Measurements from ENCODE around the gene ABCD4.

Gene ABCD4

GRCh38 chr14:74257941-74258763 lies 44.6 kb downstream of the ABCD4 start:
- DNase-seq: peak; percentile 70

- DNase-seq: peak; percentile 88
Measured at GRCh38 chr14:74257078-74257940, 45.4 kb downstream of the ABCD4 start.

GRCh38 chr14:74255281-74255680 lies 47.5 kb downstream of the ABCD4 start:
- DNase-seq: no peak

GRCh38 chr14:74249433-74250375 lies 53.0 kb downstream of the ABCD4 start:
- no peak for DNase-seq

GRCh38 chr14:74248017-74248416 lies 54.7 kb downstream of the ABCD4 start:
- DNase-seq: no peak

GRCh38 chr14:74246542-74246941 lies 56.2 kb downstream of the ABCD4 start:
- DNase-seq: no peak

GRCh38 chr14:74245292-74245691 lies 57.4 kb downstream of the ABCD4 start:
- no peak for DNase-seq

- no peak for DNase-seq
Measured at GRCh38 chr14:74244115-74244514, 58.6 kb downstream of the ABCD4 start.

- peak; percentile 53 for DNase-seq
Measured at GRCh38 chr14:74243051-74243450, 59.7 kb downstream of the ABCD4 start.

GRCh38 chr14:74242780-74243042 lies 60.0 kb downstream of the ABCD4 start:
- peak; percentile 52 for DNase-seq

GRCh38 chr14:74242021-74242779 lies 60.5 kb downstream of the ABCD4 start:
- peak; percentile 60 for DNase-seq

- no peak for DNase-seq
Measured at GRCh38 chr14:74241652-74242017, 61.1 kb downstream of the ABCD4 start.

- DNase-seq: peak; percentile 83
Measured at GRCh38 chr14:74240794-74241651, 61.7 kb downstream of the ABCD4 start.

GRCh38 chr14:74239848-74240793 lies 62.6 kb downstream of the ABCD4 start:
- DNase-seq: no peak

- peak; percentile 69 for DNase-seq
Measured at GRCh38 chr14:74238974-74239847, 63.5 kb downstream of the ABCD4 start, which contains the start of gene VSX2. Gene VSX2 (plus strand): TSS chr14:74239449. CDS start chr14:74239562, 113 bp downstream.

GRCh38 chr14:74237441-74237840 lies 65.3 kb downstream of the ABCD4 start:
- DNase-seq: no peak
